ES-I3 (cell line): ENCODE measurements around the gene CACNA1A.

ENCODE experiments used
- H3K36me3 ChIP-seq: 2 replicates; pipeline ENCODE4 v1.6.1; 2013; ENCODE audit warnings: mild to moderate bottlenecking, low read length, control low read depth, moderate library complexity; ENCODE audit not compliant: insufficient read depth
- H3K4me1 ChIP-seq: 2 replicates; pipeline ENCODE4 v1.6.1; 2013; ENCODE audit warnings: mild to moderate bottlenecking, control low read depth, low read length; ENCODE audit not compliant: insufficient read depth
- H3K9ac ChIP-seq: 2 replicates; pipeline ENCODE4 v1.6.1; 2013; ENCODE audit warnings: low read depth, mild to moderate bottlenecking, low read length, moderate library complexity
- H3K9me3 ChIP-seq: 2 replicates; pipeline ENCODE4 v1.6.1; 2013; ENCODE audit warnings: mild to moderate bottlenecking, low read length, moderate library complexity; ENCODE audit not compliant: control insufficient read depth, insufficient read depth

CACNA1A gene

DNA sequence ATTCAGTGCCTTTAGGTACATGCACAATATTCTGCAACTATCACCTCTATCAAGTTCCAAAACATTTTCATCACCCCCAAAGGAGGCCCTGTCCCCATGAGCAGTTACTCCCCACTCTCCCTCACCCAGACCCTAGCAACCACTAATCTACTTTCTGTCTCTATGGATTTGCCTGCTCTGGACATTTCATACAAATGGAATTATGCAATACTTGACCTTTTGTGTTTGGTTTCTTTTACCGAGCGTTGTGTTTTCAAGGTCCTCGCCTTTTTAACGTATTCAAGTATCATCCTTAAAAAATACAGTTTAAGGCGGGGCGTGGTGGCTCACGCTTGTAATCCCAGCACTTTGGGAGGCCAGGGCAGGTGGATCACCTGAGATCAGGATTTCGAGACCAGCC lies 196.4 kb downstream of the CACNA1A start:
- no peaks in the 10 kb centered on the region for H3K9me3 ChIP-seq

DNA sequence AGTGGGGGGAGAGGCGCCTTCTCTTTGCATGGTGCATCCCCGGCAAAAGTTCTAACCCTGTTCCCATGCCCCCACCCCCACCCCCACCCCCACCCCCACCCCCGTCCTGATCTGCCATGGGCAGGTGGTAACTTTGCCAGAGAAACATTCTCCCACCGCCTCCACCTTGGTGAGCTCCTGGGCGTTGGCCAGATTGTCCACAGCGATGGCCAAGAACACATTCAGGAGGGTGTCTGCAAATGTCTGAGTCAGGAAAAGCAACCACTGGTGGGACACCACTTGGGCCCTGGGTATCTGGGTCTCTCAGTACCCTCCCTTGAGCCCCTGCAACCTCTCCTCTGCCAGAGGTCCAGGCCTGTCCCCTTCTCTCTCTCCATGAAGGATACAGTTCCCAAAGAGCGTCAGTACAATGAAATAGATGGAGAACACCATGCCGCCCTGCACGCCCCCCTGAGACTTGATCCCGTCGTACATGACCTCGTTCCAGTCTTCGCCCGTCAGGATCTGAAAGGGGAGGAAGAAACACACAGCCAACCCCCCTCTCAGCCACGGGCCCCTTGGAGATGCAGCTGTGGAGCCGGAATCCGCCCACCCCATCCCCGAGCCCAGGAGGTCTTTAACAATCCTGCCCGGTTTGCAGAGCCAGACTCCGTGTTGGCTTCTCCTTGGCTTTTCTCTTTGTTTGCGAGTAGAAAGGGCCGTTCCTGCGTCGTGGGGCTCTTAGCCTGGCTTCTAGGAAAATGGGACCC lies 202.7 kb downstream of the CACNA1A start:
- no peaks in the 10 kb centered on the region; the same call in 1 of the 2 replicates for H3K36me3 ChIP-seq
- no peaks in the 10 kb centered on the region for H3K9me3 ChIP-seq
- H3K9ac ChIP-seq: no peak overlapping the region
- H3K4me1 ChIP-seq: no peaks in the 10 kb centered on the region

More for the DNA sequence above, 196.4 kb downstream of the CACNA1A start:
- H3K9ac ChIP-seq: no peak overlapping the region
- no peaks in the 10 kb centered on the region; the same call in 1 of the 2 replicates for H3K36me3 ChIP-seq
- H3K4me1 ChIP-seq: no peaks in the 10 kb centered on the region

DNA sequence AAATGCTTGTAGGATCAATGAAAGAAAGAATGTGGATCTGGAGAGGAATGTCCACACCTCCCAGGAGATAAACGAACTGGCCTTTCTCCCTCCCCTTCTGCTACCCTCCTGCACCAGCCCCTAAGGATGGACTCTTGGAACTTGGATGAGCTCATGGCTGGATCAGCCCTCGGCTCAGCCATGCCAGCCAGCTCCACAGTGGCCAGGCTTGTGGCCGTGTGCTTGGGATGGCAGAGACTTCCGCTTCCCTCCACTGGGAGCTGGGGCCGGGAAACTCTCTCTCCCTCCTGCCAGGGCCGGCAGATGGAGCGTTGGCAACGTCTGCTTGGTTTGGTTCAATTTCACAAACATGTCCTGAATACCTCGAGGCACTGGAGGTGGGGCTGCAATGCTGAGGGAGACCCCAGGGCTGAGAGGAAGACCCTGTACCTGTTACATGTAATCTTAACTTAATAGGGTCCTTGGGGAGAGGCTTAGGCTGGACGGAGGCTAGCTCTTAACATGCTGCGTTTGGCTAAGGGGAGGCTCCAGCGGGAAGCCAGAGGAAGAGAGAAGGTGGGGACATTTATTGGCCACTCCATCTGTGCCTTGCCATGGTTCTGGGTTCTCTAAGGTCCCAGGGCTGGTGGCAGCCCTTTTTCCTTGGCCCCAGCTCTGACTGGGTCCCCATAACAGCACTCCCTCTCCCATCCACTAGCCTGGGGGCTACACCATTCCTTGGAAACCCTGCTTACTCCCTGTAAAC lies 203.6 kb downstream of the CACNA1A start:
- H3K36me3 ChIP-seq: no peaks in the 10 kb centered on the region; the same call in 1 of the 2 replicates
- H3K9me3 ChIP-seq: no peaks in the 10 kb centered on the region
- H3K9ac ChIP-seq: no peak overlapping the region
- H3K4me1 ChIP-seq: no peaks in the 10 kb centered on the region

DNA sequence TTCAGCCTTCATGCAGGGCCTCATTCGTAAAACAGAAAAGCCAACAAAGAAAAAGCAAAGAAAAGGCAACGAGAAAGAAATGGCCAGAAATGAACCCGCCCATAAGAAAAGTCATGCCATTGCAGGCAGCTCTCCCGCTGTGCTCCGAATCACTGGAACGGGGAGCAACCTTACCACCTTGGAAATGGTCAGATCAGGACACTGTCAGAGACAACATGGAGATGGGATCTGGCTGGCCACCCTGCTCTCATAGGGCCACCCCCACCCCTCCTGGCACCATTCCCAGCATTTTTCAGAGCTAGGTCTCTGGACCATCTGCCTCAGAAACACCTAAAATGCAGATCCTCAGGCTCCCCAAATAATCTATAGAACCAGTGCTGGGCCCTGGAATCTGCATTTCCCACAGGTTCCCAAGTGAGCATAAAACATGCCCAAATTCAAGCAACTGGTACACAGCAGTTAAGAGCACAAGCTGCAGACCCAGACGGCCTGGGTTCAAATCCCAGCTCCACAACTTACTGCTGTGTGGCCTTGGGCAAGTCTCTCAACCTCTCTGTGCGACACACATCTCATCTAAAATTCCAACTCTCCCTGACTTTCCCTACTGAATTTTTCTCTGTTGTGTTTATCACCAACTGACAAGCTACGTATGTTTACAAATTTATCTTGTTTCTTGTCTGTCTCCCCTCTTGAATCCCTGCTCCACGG lies 204.5 kb downstream of the CACNA1A start:
- Histone ChIP-seq H3K9me3 (no peaks in the 10 kb centered on the region), H3K9ac (no peak overlapping the region), H3K4me1 (no peaks in the 10 kb centered on the region), H3K36me3 (no peaks in the 10 kb centered on the region)

DNA sequence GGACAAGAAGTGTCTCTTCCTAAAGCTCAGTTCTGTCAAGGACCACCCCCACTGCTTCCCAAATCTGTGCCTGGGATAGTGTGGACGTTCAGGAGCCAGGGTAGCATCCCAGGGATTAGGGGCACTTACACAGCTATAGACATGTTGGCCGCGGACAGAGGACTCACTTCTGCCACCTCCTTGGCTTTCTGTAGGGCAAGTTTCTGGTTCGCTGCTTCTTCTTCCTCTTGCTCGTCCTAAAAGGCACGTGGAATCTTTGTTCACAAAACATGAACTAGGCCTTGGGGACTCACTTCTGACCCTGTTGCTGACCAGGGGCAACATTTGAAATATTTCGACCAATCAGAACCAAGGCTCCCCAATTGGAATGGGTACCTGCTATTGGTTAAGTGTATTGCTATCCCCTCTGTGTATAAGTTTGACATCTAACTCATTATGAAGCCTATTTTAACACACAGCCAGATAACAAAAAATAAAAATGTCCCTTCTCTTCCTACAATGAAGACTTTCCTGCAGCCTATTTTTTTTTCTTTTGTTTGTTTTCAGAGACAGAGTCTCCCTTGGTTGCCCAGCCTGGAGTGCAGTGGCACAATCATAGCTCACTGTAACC lies 205.8 kb downstream of the CACNA1A start:
- H3K4me1 ChIP-seq: no peaks in the 10 kb centered on the region
- no peaks in the 10 kb centered on the region for H3K36me3 ChIP-seq
- no peaks in the 10 kb centered on the region for H3K9me3 ChIP-seq
- no peak overlapping the region for H3K9ac ChIP-seq

DNA sequence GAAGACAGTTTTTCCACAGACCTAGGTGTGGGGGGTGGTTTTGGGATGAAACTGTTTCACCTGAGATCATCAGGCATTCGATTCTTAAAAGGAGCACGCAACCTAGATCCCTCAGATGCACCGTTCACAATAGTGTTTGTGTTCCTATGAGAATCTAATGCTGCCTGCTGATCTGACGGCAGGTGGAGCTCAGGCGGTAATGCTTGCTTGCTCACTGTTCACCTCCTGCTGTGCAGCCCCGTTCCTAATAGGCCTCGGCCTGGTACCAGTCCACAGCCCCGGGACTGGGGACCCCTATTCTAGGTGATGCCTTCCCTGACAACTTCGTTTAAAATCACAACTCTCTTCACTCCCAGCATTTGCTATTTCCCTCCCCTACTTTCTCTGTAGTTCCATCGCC lies 206.4 kb downstream of the CACNA1A start:
- no peaks in the 10 kb centered on the region for H3K4me1 ChIP-seq
- no peaks in the 10 kb centered on the region for H3K36me3 ChIP-seq
- no peak overlapping the region for H3K9ac ChIP-seq
- no peaks in the 10 kb centered on the region for H3K9me3 ChIP-seq

DNA sequence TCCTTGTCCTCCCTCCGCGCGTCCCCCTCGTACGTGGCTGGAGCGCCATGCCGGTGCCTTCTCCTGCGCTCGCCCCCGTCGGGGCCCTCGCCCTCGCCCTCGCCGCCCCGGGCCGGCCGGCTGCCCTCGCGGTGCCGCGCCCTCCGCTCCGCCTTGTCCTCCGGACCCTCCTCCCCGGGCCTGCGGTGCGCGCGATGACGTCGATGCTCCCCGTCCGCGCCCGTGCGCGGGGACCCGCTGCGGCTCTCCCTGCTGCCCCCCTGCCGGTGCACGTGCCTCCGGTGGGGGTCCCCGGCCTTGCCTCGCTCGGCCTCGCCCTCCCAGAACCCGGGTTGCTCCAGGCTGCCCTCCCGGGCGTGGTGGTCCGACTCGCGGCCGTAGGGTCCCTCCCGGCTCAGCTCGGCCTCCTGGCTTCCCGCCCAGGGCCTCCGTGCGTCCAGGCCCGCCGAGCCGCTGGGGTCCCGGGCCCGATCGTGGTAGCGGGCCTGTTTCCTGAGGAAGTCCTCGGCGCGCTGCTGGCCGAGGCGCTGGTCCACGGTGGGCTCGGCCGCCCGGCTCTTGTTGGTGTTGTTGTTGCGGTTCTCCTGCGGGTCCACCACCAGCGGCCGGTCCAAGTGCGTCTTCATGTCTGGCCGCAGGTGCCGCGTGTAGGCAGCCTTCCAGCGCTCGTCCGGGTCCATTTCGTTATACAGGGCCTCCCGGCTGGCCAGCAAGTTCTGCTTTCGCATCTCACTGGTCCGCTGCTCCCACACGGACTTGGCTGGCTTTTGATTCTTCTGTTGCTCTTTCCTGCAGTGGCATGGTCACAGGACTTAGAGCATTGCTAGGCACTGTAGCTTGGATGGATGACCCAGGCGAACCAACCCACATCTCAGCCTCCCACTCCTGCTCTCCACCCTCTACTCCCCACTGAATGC lies 207.5 kb downstream of the CACNA1A start:
- Histone ChIP-seq H3K9me3 (no peaks in the 10 kb centered on the region), H3K9ac (no peak overlapping the region), H3K36me3 (no peaks in the 10 kb centered on the region), H3K4me1 (no peaks in the 10 kb centered on the region)

DNA sequence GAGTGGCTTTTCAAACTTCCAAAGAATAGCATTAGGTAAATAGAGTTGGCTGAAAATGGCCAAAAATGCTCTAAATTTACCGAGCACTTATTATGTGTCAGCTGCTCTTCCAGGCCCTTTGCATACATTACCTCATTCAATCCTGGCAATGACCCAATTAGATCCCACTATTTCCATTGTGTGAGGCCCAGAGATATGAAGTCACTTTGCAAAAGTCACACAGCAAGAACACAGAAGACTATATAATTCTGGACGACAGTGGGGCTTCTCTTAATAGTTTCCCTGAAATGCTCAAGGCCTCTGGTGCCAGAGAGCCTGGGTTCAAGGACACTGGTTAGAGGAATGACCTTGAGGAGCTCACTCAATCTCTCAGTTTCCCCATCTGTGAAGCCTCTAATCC lies 209.3 kb downstream of the CACNA1A start:
- H3K9me3 ChIP-seq: no peaks in the 10 kb centered on the region
- H3K36me3 ChIP-seq: no peaks in the 10 kb centered on the region
- no peaks in the 10 kb centered on the region for H3K4me1 ChIP-seq
- H3K9ac ChIP-seq: no peak overlapping the region

DNA sequence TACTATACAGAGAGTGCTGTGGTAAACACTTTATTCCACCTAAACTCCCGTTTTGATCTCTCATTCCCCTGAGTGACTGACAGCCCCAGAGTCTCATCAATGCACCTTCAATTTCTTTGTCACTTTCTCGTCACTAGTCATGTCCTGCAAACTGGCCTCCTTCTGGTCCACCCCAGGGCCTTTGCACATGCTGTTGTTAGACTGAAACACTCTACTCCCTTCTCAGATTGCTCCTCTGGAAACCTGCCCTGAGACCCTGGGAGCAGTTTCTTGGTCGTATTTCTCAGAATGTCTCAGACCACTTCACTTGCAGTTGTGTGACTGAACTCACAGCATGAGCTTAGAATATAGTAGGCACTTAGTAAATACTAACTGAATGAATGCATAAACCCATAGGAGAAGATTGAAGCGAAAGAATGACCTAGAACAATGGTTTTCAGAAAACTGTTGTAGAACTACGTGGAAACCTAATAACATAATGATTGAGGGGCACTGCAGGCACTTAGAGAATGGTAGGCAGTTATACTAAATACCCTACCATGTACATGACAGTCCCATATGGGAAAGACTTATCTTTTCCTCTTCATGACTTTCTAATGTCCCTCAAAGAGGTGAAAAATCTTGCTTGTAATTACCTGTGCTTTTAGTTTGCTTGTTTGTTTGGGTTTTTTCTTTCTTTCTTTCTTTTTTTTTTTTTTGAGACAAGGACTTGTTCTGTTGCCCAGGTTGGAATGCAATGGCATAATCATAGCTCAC lies 211.3 kb downstream of the CACNA1A start:
- Histone ChIP-seq H3K4me1 (no peaks in the 10 kb centered on the region), H3K9ac (no peak overlapping the region), H3K9me3 (no peaks in the 10 kb centered on the region), H3K36me3 (no peaks in the 10 kb centered on the region)

DNA sequence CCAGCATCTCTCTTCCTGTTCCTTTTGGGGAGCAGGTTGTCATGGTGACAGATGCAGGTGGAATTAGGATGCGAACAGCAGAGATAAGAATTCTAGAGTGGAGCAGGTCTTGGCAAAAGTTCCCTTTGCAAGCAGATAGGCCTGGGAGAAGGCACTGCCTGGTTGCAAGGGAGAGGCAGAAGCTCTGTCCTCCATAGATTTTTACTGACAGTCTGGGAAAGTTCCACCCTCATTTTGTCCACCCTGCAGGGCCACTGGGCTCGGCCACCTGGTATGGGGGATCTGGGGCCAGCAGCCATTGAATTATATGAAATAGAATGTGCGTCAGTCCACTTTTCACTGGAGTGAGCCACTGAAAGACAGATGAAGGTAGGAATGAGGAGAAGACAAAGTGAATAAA lies 214.4 kb downstream of the CACNA1A start:
- Histone ChIP-seq H3K36me3 (no peaks in the 10 kb centered on the region), H3K4me1 (no peaks in the 10 kb centered on the region)

DNA sequence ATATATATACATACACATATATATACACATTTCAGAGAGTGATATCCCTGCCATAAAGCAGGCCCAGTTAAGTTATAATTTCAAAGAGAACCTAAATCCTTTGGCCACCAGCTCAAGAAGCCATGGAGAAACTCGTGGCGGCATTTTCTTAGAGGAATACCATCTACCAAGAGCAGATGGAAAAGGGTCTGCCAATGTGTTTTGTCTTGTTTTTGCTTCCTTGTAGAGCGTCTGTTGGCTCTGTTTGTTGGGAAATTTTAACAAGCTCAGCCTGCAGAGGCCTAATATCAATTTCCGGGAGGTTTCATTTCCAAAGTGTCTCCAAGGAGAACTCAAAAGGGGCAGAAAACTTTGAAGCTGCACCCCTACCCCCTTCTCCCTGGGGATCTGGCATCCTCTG lies 215.5 kb downstream of the CACNA1A start:
- Histone ChIP-seq H3K36me3 (no peaks in the 10 kb centered on the region), H3K4me1 (no peaks in the 10 kb centered on the region), H3K9ac (no peak overlapping the region), H3K9me3 (no peaks in the 10 kb centered on the region)

More for the DNA sequence above, 214.4 kb downstream of the CACNA1A start:
- H3K9ac ChIP-seq: no peak overlapping the region
- H3K9me3 ChIP-seq: no peaks in the 10 kb centered on the region

DNA sequence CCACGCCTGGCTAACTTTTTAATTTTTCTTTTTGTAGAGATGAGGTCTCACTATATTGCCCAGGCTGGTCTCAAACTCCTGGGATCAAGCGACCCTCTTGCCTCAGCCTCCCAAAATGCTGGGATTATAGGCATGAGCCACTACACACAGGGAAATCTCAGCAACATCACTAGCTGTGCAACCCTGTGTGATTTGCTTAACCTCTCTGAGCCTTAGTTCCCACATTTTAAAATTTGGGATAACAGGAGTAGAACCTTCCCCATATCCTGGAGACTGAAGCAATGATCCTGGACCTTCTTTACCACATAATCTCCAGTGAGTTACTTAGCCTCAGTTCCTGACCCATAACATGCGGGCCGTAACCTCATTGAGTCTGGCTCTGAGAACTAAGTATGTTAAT lies 217.0 kb downstream of the CACNA1A start:
- H3K9me3 ChIP-seq: no peaks in the 10 kb centered on the region
- no peak overlapping the region for H3K9ac ChIP-seq
- no peaks in the 10 kb centered on the region for H3K36me3 ChIP-seq
- no peaks in the 10 kb centered on the region for H3K4me1 ChIP-seq
